ENCODE measurements around the gene MYMX.
A peak's percentile ranks its signal among the peaks of the same experiment; 100 is the strongest.

Gene MYMX

GRCh38 chr6:44264154-44265006 lies 47.7 kb downstream of the MYMX start:
- DNase-seq (ENCODE audit: low read depth in 2 of 2) = no peak

- peak; percentile 66 for DNase-seq (ENCODE audit: low read depth in 2 of 2)
Measured at GRCh38 chr6:44265007-44265721, 48.4 kb downstream of the MYMX start, which contains the start of gene NFKBIE. TSS of gene NFKBIE (minus strand) at chr6:44265551. CDS start at chr6:44265346, 205 bp downstream.

DNA sequence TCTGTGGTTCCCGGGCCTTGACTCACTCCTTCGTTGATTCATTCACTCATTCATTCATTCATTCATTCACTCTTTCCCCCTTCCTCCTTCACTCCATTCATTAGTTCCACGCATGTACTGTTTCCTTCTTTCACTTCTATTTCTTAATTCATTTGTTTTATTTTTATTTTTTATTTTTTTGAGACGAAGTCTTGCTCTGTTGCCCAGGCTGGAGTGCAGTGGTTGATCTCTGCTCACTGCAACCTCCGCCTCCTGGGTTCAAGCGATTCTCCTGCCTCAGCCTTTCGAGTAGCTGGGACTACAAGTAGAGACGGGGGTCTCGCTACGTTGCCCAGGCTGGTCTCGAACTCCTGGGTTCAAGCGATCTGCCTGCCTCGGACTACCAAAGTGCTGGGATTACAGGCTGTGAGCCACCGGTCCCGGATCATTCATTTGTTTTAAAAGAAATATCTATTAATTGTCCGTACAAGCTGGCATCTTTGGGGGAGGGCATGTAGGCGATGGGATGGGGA lies 49.1 kb downstream of the MYMX start:
- no peak for DNase-seq (ENCODE audit: low read depth in 2 of 2)

DNA sequence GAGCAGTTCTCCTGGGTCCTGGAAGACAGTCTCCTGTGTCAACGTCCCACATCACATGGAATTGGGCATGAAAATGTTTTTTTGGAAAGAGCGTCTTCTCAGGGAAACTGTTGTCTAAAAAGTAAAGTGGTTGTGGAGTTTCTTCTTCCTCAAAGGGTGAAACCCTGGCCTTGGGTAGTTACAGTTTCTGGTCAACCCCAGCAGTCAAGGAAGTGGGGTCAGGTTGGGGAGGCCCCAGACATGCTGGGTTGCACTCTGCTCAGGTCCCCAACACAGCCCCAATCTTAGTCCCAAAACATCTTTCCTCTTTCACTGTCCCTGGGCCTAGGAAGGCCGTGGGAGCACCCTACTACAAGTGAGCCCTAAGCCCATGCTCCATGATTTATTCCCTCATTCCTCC lies 49.6 kb downstream of the MYMX start:
- no peak for DNase-seq (ENCODE audit: low read depth in 2 of 2)

GRCh38 chr6:44267252-44267651 lies 50.5 kb downstream of the MYMX start:
- DNase-seq (ENCODE audit: low read depth in 2 of 2) = no peak
